MM.1S (cell line): ENCODE results near the gene ASH1L.

Source experiments
- DNase-seq: peaks from one replicate; pipeline ENCODE4 v3.0.0-alpha.2; 2015
- H2AFZ ChIP-seq: fragments of 300-600 bp; sonication (generic); 2 replicates; pipeline ENCODE4 v1.6.0; 2016; ENCODE audit warnings: antibody characterized with exemption, low read length
- H3F3A ChIP-seq: fragments of 300-600 bp; sonication (generic); 2 replicates; pipeline ENCODE4 v1.6.1; 2016; ENCODE audit warnings: mild to moderate bottlenecking, antibody characterized with exemption, low read length, moderate library complexity, mixed read lengths; ENCODE audit not compliant: insufficient read depth
- H3K27ac ChIP-seq: fragments of 300-600 bp; sonication (generic); 2 replicates; pipeline ENCODE4 v1.5.1; 2016; ENCODE audit warnings: mild to moderate bottlenecking, low read length
- H3K27me3 ChIP-seq: fragments of 300-600 bp; sonication (generic); replicated peaks from 2 replicates; pipeline ENCODE4 v1.6.0; 2016; ENCODE audit warnings: low read length; ENCODE audit not compliant: insufficient read depth
- H3K36me3 ChIP-seq: fragments of 300-600 bp; sonication (generic); replicated peaks from 2 replicates; pipeline ENCODE4 v1.6.1; 2016; ENCODE audit warnings: mild to moderate bottlenecking, low read length, mixed read lengths; ENCODE audit not compliant: insufficient read depth
- H3K4me1 ChIP-seq: fragments of 300-600 bp; sonication (generic); 2 replicates; pipeline ENCODE4 v1.6.1; 2016; ENCODE audit warnings: low read length, mixed read lengths
- H3K4me2 ChIP-seq: fragments of 300-600 bp; sonication (generic); 2 replicates; pipeline ENCODE4 v1.6.0; 2016; ENCODE audit warnings: low read depth, low read length
- H3K4me3 ChIP-seq: fragments of 300-600 bp; sonication (generic); 2 replicates; pipeline ENCODE4 v1.5.1; 2016; ENCODE audit warnings: low read length, mixed read lengths
- H3K79me2 ChIP-seq: fragments of 300-600 bp; sonication (generic); 2 replicates; pipeline ENCODE4 v1.6.1; 2016; ENCODE audit warnings: mixed run types, low read length, mixed read lengths
- H3K9ac ChIP-seq: fragments of 300-600 bp; sonication (generic); 2 replicates; pipeline ENCODE4 v1.6.1; 2016; ENCODE audit warnings: low read length, mixed read lengths
- H3K9me2 ChIP-seq: fragments of 300-600 bp; sonication (generic); replicated peaks from 2 replicates; pipeline ENCODE4 v1.6.1; 2016; ENCODE audit warnings: mild to moderate bottlenecking, low read length, mixed read lengths; ENCODE audit not compliant: insufficient read depth
- H3K9me3 ChIP-seq: fragments of 300-600 bp; sonication (generic); replicated peaks from 2 replicates; pipeline ENCODE4 v1.6.1; 2016; ENCODE audit warnings: mild to moderate bottlenecking, low read length, mixed read lengths; ENCODE audit not compliant: insufficient read depth
- H4K20me1 ChIP-seq: fragments of 300-600 bp; sonication (generic); 2 replicates; pipeline ENCODE4 v1.6.1; 2016; ENCODE audit warnings: mild to moderate bottlenecking, low read length, moderate library complexity, mixed read lengths; ENCODE audit not compliant: insufficient read depth
- CTCF ChIP-seq: fragments of 300-600 bp; sonication (generic); IDR thresholded peaks from 2 replicates; pipeline ENCODE4 v1.5.1; 2016; ENCODE audit warnings: antibody characterized with exemption, low read length, mixed read lengths
- EZH2 ChIP-seq: fragments of 300-600 bp; sonication (generic); optimal IDR thresholded peaks from 2 replicates; pipeline ENCODE3; 2017; ENCODE audit warnings: low read depth, mild to moderate bottlenecking, antibody characterized with exemption, low read length, mixed read lengths
- EZH2phosphoT487 ChIP-seq: fragments of 300-600 bp; sonication (generic); IDR thresholded peaks from 2 replicates; pipeline ENCODE4 v1.6.1; 2018; ENCODE audit warnings: antibody characterized with exemption, low read length

ASH1L gene

GRCh38 chr1:155485945-155486344 is 76.7 kb downstream of the ASH1L start:
- H3K27ac ChIP-seq, result peak overlapping the region; percentile 16; the same call in 1 of the 2 replicates
- H3K9ac ChIP-seq, result no peak overlapping the region
- H3K27me3 ChIP-seq, result no peaks in the 10 kb centered on the region
- H3K9me2 ChIP-seq, result no peaks in the 10 kb centered on the region
- H3K4me3 ChIP-seq, result no peak overlapping the region
- DNase-seq, result peak; percentile 88
- peaks cover 72% of the 10 kb centered on the region for H3K79me2 ChIP-seq
- peaks cover 18% of the 10 kb centered on the region for H3K4me1 ChIP-seq
- H3K4me2 ChIP-seq, result peak overlapping the region; percentile 58
- TF ChIP-seq EZH2phosphoT487 (no peak), CTCF (no peak), EZH2 (no peak)
- peaks cover 9% of the 10 kb centered on the region; the same call in 1 of the 2 replicates for H4K20me1 ChIP-seq
- peaks cover 13% of the 10 kb centered on the region; the same call in 1 of the 2 replicates for H3K36me3 ChIP-seq
- H2AFZ ChIP-seq, result no peak overlapping the region
- no peaks in the 10 kb centered on the region for H3K9me3 ChIP-seq
- peaks cover 17% of the 10 kb centered on the region for H3F3A ChIP-seq

GRCh38 chr1:155485222-155485621 is 77.4 kb downstream of the ASH1L start:
- Histone ChIP-seq H3K4me2 (peak overlapping the region; percentile 58), H3K9ac (no peak overlapping the region), H2AFZ (no peak overlapping the region), H3K36me3 (peaks cover 17% of the 10 kb centered on the region; the same call in 1 of the 2 replicates), H3K9me3 (no peaks in the 10 kb centered on the region), H3K79me2 (peaks cover 65% of the 10 kb centered on the region), H3K4me3 (no peak overlapping the region), H3K27me3 (no peaks in the 10 kb centered on the region), H3K9me2 (no peaks in the 10 kb centered on the region), H3K4me1 (peaks cover 18% of the 10 kb centered on the region), H4K20me1 (peaks cover 9% of the 10 kb centered on the region; the same call in 1 of the 2 replicates), H3K27ac (peak overlapping the region; percentile 16; the same call in 1 of the 2 replicates), H3F3A (peaks cover 17% of the 10 kb centered on the region)
- no peak for DNase-seq
- TF ChIP-seq EZH2phosphoT487 (no peak), EZH2 (no peak), CTCF (no peak)

GRCh38 chr1:155481741-155482241 is 80.8 kb downstream of the ASH1L start:
- Histone ChIP-seq H3K4me3 (no peak overlapping the region), H3K9me2 (no peaks in the 10 kb centered on the region), H3K27me3 (no peaks in the 10 kb centered on the region), H3K36me3 (peaks cover 17% of the 10 kb centered on the region; the same call in 1 of the 2 replicates), H3K9me3 (no peaks in the 10 kb centered on the region), H4K20me1 (peaks cover 9% of the 10 kb centered on the region; the same call in 1 of the 2 replicates), H3K4me1 (peaks cover 16% of the 10 kb centered on the region), H3K9ac (no peak overlapping the region), H3K27ac (no peak overlapping the region), H3K4me2 (no peak overlapping the region), H3K79me2 (peaks cover 53% of the 10 kb centered on the region), H3F3A (peaks cover 13% of the 10 kb centered on the region), H2AFZ (no peak overlapping the region)
- DNase-seq, result no peak
- no peak for TF ChIP-seq EZH2
- no peak for TF ChIP-seq CTCF
- no peak for TF ChIP-seq EZH2phosphoT487
